Peyer's patch (tissue), 4 donors: ENCODE data around the gene TMEM183A. TPM values are rescaled to one million over a fixed set of nuclear protein-coding genes. Genes with fewer than 3 reads are reported as not detected.
A peak's percentile ranks its signal among the peaks of the same experiment; 100 is the strongest.

ENCODE experiments used
- DNase-seq, 3 donors: peaks; one replicate each; pipeline ENCODE4 v3.0.0-alpha.2; 2017 to 2019
- H3K27ac ChIP-seq, 4 donors: fragments of 200-600 bp; sonication (generic); one replicate each; pipeline ENCODE4 v1.5.1; 2016 to 2019
- H3K27me3 ChIP-seq, 2 donors: fragments of 200-600 bp; sonication (generic); one replicate each; pipeline ENCODE4 v1.5.1; 2019
- H3K36me3 ChIP-seq, 3 donors: fragments of 200-600 bp; sonication (generic); one replicate each; pipeline ENCODE4 v1.5.1; 2016 to 2019
- H3K4me1 ChIP-seq, 4 donors: fragments of 200-600 bp; sonication (generic); one replicate each; pipeline ENCODE4 v1.5.1; 2016 to 2019
- H3K4me3 ChIP-seq, 4 donors: fragments of 200-600 bp; sonication (generic); 1 replicate in 3 of 4; 2 replicates in 1 of 4; pipeline ENCODE4 v1.5.1; 2016 to 2019; ENCODE audit warnings: mild to moderate bottlenecking in 1 of 4
- H3K9me3 ChIP-seq, 4 donors: fragments of 200-600 bp; sonication (generic); one replicate each; pipeline ENCODE4 v1.5.1; 2016 to 2019; ENCODE audit warnings: mild to moderate bottlenecking in 1 of 4
- CTCF ChIP-seq, 6 experiments: fragments of 450-650 bp in 4 of 6; fragments of 200-600 bp in 2 of 6; sonication (generic) in 1 of 6; IDR thresholded peaks; one replicate each; pipeline ENCODE4 v1.5.1; 2017 to 2019; ENCODE audit warnings: antibody characterized with exemption in 6 of 6, mild to moderate bottlenecking in 3 of 6, moderate library complexity in 1 of 6
- POLR2A ChIP-seq, 2 donors: fragments of 450-650 bp; IDR thresholded peaks; one replicate each; pipeline ENCODE4 v1.5.1; 2017; ENCODE audit warnings: antibody characterized with exemption in 2 of 2, mild to moderate bottlenecking in 2 of 2, moderate library complexity in 2 of 2
- total RNA-seq, 4 donors: library from RNA; depleted of rRNA; stranded (reverse); fragments of >200 nt; gene quantifications; one replicate each; pipeline ENCODE4 v1.1.0, GENCODE V29; 2016

Gene TMEM183A
- total RNA-seq, 4 donors from 2014 or later: 65.4 to 91.6 (median 80.4) TPM

- H3K4me1 ChIP-seq: peaks cover 0 to 20% (median 8%) of the 10 kb centered on the region in 4 donors
- H3K36me3 ChIP-seq: no peaks in the 10 kb centered on the region
- peak overlapping the region in 3 of 4 donors; percentile 83 to 91 (median 90) for H3K27ac ChIP-seq
- H3K4me3 ChIP-seq: peak overlapping the region in 1 of 4 donors; percentile 90
- no peak for DNase-seq
- TF ChIP-seq CTCF (IDR thresholded peaks at IDR 0.05) (no peak), POLR2A (IDR thresholded peaks at IDR 0.05) (no peak)
- H3K9me3 ChIP-seq: no peaks in the 10 kb centered on the region
- H3K27me3 ChIP-seq: no peaks in the 10 kb centered on the region
These were observed 38.8 kb upstream of the TMEM183A start for GRCh38 chr1:202968351-202968750.

GRCh38 chr1:202968895-202969295 lies 38.3 kb upstream of the TMEM183A start:
- no peaks in the 10 kb centered on the region for H3K9me3 ChIP-seq
- H3K36me3 ChIP-seq: no peaks in the 10 kb centered on the region
- no peaks in the 10 kb centered on the region for H3K27me3 ChIP-seq
- peak in 2 of 3 donors; percentile 65 to 72 for DNase-seq
- H3K27ac ChIP-seq: peak overlapping the region in 1 of 4 donors; percentile 91
- TF ChIP-seq CTCF (IDR thresholded peaks at IDR 0.05) (peak; percentile 41 to 75 (median 62)), POLR2A (IDR thresholded peaks at IDR 0.05) (no peak)
- H3K4me1 ChIP-seq: peaks cover 0 to 20% (median 8%) of the 10 kb centered on the region in 4 donors
- no peak overlapping the region for H3K4me3 ChIP-seq

GRCh38 chr1:202972046-202972445 lies 35.1 kb upstream of the TMEM183A start:
- Histone ChIP-seq H3K9me3 (no peaks in the 10 kb centered on the region), H3K4me1 (peaks cover 0 to 10% (median 5%) of the 10 kb centered on the region in 4 donors), H3K36me3 (no peaks in the 10 kb centered on the region), H3K27me3 (no peaks in the 10 kb centered on the region), H3K4me3 (no peak overlapping the region), H3K27ac (no peak overlapping the region)
- DNase-seq: no peak
- TF ChIP-seq POLR2A (IDR thresholded peaks at IDR 0.05) (no peak), CTCF (IDR thresholded peaks at IDR 0.05) (no peak)

- Histone ChIP-seq H3K4me3 (no peak overlapping the region), H3K4me1 (no peaks in the 10 kb centered on the region), H3K27me3 (no peaks in the 10 kb centered on the region), H3K9me3 (no peaks in the 10 kb centered on the region), H3K36me3 (no peaks in the 10 kb centered on the region), H3K27ac (no peak overlapping the region)
- DNase-seq: no peak
- no peak for TF ChIP-seq CTCF (IDR thresholded peaks at IDR 0.05)
- TF ChIP-seq POLR2A (IDR thresholded peaks at IDR 0.05): no peak
These were observed 32.3 kb upstream of the TMEM183A start for GRCh38 chr1:202974856-202975255.

- no peak overlapping the region for H3K4me3 ChIP-seq
- no peak for DNase-seq
- no peaks in the 10 kb centered on the region for H3K4me1 ChIP-seq
- TF ChIP-seq POLR2A (IDR thresholded peaks at IDR 0.05) (no peak), CTCF (IDR thresholded peaks at IDR 0.05) (no peak)
- H3K27me3 ChIP-seq: no peaks in the 10 kb centered on the region
- no peaks in the 10 kb centered on the region for H3K9me3 ChIP-seq
- H3K27ac ChIP-seq: no peak overlapping the region
- H3K36me3 ChIP-seq: no peaks in the 10 kb centered on the region
These were observed 30.5 kb upstream of the TMEM183A start for GRCh38 chr1:202976633-202977032.

- DNase-seq: no peak
- no peaks in the 10 kb centered on the region for H3K4me1 ChIP-seq
- H3K36me3 ChIP-seq: no peaks in the 10 kb centered on the region
- no peaks in the 10 kb centered on the region for H3K27me3 ChIP-seq
- H3K9me3 ChIP-seq: no peaks in the 10 kb centered on the region
- no peak overlapping the region for H3K4me3 ChIP-seq
- no peak overlapping the region for H3K27ac ChIP-seq
- no peak for TF ChIP-seq CTCF (IDR thresholded peaks at IDR 0.05)
- TF ChIP-seq POLR2A (IDR thresholded peaks at IDR 0.05): no peak
These were observed 27.7 kb upstream of the TMEM183A start for GRCh38 chr1:202979459-202979858.
